WTC11 (cell line): Measurements from ENCODE around the gene ZNF554. TPM values are rescaled to one million over a fixed set of nuclear protein-coding genes. Genes with fewer than 3 reads are reported as not detected.

ENCODE experiments used
- ATAC-seq: fragments of 200-7000 bp; cut with Tn5 transposase; 2 replicates; pipeline ENCODE4 v1.10.0; 2021; ENCODE audit warnings: mild to moderate bottlenecking, moderate library complexity
- CTCF ChIA-PET: fragments of 300-600 bp; sonication (Branson Sonifier 250); formaldehyde crosslinking; loops from one replicate; lab custom pipeline; 2021; ENCODE audit warnings: antibody characterized with exemption; lab: Charles Lee
- POLR2A ChIA-PET: fragments of 350-600 bp; sonication (Branson Sonifier 250); formaldehyde crosslinking; loops from one replicate; lab custom pipeline; 2021; ENCODE audit warnings: antibody characterized with exemption; lab: Charles Lee
- DNase-seq: peaks from one replicate; pipeline ENCODE4 v3.0.0; 2021; ENCODE audit warnings: low spot score
- H3K27ac Mint-ChIP-seq: 2 replicates; pipeline ENCODE4 v1.8.0; 2021; ENCODE audit warnings: mixed read lengths
- H3K27me3 Mint-ChIP-seq: 2 replicates; pipeline ENCODE4 v1.8.0; 2021; ENCODE audit warnings: low read depth, mild to moderate bottlenecking, moderate library complexity, mixed read lengths
- H3K36me3 Mint-ChIP-seq: 2 replicates; pipeline ENCODE4 v1.8.0; 2021; ENCODE audit warnings: mixed read lengths
- H3K4me1 Mint-ChIP-seq: 2 replicates; pipeline ENCODE4 v1.8.0; 2022; ENCODE audit warnings: mixed read lengths
- H3K4me3 Mint-ChIP-seq: 2 replicates; pipeline ENCODE4 v1.8.0; 2021; ENCODE audit warnings: mild to moderate bottlenecking, moderate library complexity, mixed read lengths
- H3K9me3 Mint-ChIP-seq: 2 replicates; pipeline ENCODE4 v1.8.0; 2021; ENCODE audit warnings: mixed read lengths
- CBFB ChIP-seq: sonication (generic); formaldehyde crosslinking; IDR thresholded peaks from 2 replicates; pipeline ENCODE4 v1.8.1; 2022; ENCODE audit warnings: mild to moderate bottlenecking, low read depth, missing genetic modification reagents
- EMX1 ChIP-seq: fragments of 250-450 bp; sonication (Bioruptor Pico); IDR thresholded peaks from 2 replicates; pipeline ENCODE4 v1.8.0; 2021; ENCODE audit warnings: mild to moderate bottlenecking
- KAT7 ChIP-seq: sonication (generic); formaldehyde crosslinking; IDR thresholded peaks from 2 replicates; pipeline ENCODE4 v1.8.1; 2023; ENCODE audit warnings: missing genetic modification reagents, mild to moderate bottlenecking, borderline replicate concordance
- ZNF423 ChIP-seq: fragments of 250-450 bp; sonication (Bioruptor Pico); IDR thresholded peaks from 2 replicates; pipeline ENCODE4 v2.1.2; 2022; ENCODE audit warnings: mild to moderate bottlenecking, moderate library complexity
- total RNA-seq: library from RNA; stranded (reverse); gene quantifications from 3 replicates; pipeline ENCODE4 v1.2.3, GENCODE V29; 2021
- TF ChIP-seq, protein P1 (sequence below): sonication (generic); formaldehyde crosslinking; IDR thresholded peaks from 2 replicates; pipeline ENCODE4 v1.8.1; 2022; ENCODE audit warnings: missing genetic modification reagents, borderline replicate concordance
- TF ChIP-seq, protein P2 (sequence below): fragments of 250-450 bp; sonication (Bioruptor Pico); conservative IDR thresholded peaks from 2 replicates; pipeline ENCODE4 v1.9.0; 2021; ENCODE audit warnings: mild to moderate bottlenecking
- TF ChIP-seq, protein P3 (sequence below): sonication (generic); formaldehyde crosslinking; IDR thresholded peaks from 2 replicates; pipeline ENCODE4 v1.8.1; 2023; ENCODE audit warnings: mild to moderate bottlenecking, missing genetic modification reagents
- TF ChIP-seq, protein P4 (sequence below): sonication (generic); formaldehyde crosslinking; IDR thresholded peaks from 2 replicates; pipeline ENCODE4 v1.8.0; 2023; ENCODE audit warnings: missing genetic modification reagents
- TF ChIP-seq, protein P5 (sequence below): sonication (generic); formaldehyde crosslinking; IDR thresholded peaks from 2 replicates; pipeline ENCODE4 v1.8.0; 2022; ENCODE audit warnings: mild to moderate bottlenecking, missing genetic modification reagents
- TF ChIP-seq, protein P6 (sequence below): sonication (generic); formaldehyde crosslinking; IDR thresholded peaks from 2 replicates; pipeline ENCODE4 v1.8.1; 2022; ENCODE audit warnings: low read depth, missing genetic modification reagents, borderline replicate concordance

Gene ZNF554
- total RNA-seq, 1 experiment from 2014 or later: 5.7 TPM

DNA sequence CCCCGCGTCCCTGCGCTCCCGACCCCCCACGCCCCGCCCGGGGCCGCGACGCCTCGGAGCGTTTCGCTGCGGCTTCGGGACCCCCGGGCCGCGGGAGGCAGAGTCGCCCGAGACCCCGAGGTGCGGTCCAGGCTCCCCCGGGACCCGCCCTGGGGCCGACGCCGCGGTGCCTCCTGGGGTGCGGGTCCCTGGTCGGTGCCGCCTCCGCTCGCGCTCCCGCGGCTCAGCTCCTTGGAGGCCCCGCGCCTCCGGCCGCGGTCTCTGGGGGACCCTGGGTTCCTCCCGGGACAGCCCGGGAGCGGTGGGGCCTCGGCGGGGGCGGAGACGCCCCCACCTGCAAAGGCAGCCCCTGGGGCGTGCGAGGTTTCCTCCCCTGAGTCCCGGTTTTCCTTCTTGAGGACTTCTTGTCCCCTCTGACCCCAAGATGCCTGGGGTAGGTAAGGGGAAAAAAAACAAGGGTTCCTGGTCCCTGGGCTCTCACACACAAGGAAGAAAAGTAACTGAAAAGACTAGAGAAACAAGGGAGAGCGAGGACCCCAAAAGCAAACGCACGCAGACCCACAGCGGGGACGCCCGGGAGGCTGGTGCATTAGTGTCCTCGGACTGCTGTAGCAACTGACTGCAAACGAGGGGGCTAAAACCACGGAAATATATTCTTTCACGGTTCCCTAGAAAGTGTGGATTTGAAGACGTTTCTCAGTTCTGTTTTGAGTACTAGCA lies 22.3 kb downstream of the ZNF554 start:
- TF ChIP-seq KAT7 (CRISPR knock-in tag): no peak
- TF ChIP-seq ZNF423 (CRISPR knock-in tag): peak; percentile 32
- CTCF ChIA-PET: interaction anchor here (0.7 to 2.1 kb wide), 16 partner anchors 9 to 254 kb away, joined by 3 to 14 read pairs (median 3); partner anchors contain the start of genes SGTA and ZNF554
- peaks cover 16% of the 10 kb centered on the region for H3K9me3 Mint-ChIP-seq

DNA sequence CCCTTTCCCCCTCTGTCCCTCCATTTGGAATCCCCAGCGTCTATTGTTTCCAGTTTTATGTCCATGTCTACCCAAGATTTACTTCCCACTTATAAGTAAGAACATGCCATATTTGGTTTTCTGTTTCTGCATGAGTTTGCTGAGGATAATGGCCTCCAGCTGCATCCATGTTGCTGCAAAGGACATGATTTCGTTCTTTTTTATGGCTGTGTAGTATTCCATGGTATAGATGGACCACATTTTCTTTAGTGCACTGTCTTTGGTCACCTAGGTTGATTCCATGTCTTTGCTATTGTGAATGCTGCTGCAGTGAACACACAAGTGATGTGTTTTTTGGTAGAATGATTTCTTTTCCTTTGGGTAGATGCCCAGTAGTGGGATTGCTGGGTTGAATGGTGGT lies 25.4 kb downstream of the ZNF554 start:
- Mint-ChIP-seq H3K36me3 (peaks cover 23% of the 10 kb centered on the region), H3K27me3 (peaks cover 8% of the 10 kb centered on the region), H3K27ac (no peak overlapping the region), H3K4me1 (peaks cover 5% of the 10 kb centered on the region), H3K4me3 (no peak overlapping the region), H3K9me3 (peaks cover 23% of the 10 kb centered on the region)
- POLR2A ChIA-PET: no interaction called here
- ATAC-seq (no peak), DNase-seq (no peak)
- CTCF ChIA-PET: no interaction called here
- TF ChIP-seq, protein P1, sequence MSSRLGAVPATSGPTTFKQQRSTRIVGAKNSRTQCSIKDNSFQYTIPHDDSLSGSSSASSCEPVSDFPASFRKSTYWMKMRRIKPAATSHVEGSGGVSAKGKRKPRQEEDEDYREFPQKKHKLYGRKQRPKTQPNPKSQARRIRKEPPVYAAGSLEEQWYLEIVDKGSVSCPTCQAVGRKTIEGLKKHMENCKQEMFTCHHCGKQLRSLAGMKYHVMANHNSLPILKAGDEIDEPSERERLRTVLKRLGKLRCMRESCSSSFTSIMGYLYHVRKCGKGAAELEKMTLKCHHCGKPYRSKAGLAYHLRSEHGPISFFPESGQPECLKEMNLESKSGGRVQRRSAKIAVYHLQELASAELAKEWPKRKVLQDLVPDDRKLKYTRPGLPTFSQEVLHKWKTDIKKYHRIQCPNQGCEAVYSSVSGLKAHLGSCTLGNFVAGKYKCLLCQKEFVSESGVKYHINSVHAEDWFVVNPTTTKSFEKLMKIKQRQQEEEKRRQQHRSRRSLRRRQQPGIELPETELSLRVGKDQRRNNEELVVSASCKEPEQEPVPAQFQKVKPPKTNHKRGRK (CRISPR knock-in tag): no peak
- TF ChIP-seq, protein P2, sequence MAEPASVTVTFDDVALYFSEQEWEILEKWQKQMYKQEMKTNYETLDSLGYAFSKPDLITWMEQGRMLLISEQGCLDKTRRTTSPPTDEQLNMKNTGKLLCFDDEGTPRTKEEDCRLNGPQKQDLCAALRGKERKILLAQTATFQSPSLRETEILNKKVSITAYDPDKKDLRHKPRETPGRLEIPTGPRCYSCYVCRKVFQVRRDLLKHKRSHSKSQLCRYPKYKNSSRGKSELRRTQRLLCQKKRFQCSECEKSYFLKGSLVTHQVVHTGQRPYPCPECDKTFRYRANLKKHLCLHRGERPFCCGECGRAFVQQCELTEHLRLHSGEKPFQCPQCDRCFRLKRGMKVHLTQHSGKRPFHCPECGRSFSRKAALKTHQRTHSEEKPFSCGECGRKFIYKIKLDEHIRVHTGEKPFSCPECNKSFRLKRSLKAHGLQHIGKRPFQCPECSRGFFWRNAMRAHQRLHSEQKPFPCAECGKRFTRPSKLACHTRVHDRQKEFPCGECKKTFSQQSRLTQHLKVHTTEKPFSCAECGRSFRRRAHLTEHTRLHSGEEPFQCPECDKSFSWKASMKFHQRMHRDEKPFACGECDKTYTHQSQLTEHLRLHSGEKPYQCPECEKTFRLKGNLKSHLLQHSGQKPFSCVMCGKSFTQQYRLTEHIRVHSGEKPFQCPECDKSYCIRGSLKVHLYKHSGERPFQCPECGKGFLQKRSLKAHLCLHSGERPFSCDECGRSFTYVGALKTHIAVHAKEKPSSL (CRISPR knock-in tag): no peak
- TF ChIP-seq, protein P3, sequence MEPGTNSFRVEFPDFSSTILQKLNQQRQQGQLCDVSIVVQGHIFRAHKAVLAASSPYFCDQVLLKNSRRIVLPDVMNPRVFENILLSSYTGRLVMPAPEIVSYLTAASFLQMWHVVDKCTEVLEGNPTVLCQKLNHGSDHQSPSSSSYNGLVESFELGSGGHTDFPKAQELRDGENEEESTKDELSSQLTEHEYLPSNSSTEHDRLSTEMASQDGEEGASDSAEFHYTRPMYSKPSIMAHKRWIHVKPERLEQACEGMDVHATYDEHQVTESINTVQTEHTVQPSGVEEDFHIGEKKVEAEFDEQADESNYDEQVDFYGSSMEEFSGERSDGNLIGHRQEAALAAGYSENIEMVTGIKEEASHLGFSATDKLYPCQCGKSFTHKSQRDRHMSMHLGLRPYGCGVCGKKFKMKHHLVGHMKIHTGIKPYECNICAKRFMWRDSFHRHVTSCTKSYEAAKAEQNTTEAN (CRISPR knock-in tag): no peak
- TF ChIP-seq, protein P4, sequence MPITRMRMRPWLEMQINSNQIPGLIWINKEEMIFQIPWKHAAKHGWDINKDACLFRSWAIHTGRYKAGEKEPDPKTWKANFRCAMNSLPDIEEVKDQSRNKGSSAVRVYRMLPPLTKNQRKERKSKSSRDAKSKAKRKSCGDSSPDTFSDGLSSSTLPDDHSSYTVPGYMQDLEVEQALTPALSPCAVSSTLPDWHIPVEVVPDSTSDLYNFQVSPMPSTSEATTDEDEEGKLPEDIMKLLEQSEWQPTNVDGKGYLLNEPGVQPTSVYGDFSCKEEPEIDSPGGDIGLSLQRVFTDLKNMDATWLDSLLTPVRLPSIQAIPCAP: no peak
- TF ChIP-seq CBFB (CRISPR knock-in tag) (no peak), EMX1 (CRISPR knock-in tag) (no peak)
- TF ChIP-seq, protein P5, sequence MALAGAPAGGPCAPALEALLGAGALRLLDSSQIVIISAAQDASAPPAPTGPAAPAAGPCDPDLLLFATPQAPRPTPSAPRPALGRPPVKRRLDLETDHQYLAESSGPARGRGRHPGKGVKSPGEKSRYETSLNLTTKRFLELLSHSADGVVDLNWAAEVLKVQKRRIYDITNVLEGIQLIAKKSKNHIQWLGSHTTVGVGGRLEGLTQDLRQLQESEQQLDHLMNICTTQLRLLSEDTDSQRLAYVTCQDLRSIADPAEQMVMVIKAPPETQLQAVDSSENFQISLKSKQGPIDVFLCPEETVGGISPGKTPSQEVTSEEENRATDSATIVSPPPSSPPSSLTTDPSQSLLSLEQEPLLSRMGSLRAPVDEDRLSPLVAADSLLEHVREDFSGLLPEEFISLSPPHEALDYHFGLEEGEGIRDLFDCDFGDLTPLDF (CRISPR knock-in tag): no peak
- TF ChIP-seq, protein P6, sequence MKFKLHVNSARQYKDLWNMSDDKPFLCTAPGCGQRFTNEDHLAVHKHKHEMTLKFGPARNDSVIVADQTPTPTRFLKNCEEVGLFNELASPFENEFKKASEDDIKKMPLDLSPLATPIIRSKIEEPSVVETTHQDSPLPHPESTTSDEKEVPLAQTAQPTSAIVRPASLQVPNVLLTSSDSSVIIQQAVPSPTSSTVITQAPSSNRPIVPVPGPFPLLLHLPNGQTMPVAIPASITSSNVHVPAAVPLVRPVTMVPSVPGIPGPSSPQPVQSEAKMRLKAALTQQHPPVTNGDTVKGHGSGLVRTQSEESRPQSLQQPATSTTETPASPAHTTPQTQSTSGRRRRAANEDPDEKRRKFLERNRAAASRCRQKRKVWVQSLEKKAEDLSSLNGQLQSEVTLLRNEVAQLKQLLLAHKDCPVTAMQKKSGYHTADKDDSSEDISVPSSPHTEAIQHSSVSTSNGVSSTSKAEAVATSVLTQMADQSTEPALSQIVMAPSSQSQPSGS (CRISPR knock-in tag): no peak

More for the DNA sequence above, 22.3 kb downstream of the ZNF554 start:
- H3K4me3 Mint-ChIP-seq: peak overlapping the region; percentile 78
- H3K27ac Mint-ChIP-seq: no peak overlapping the region
- H3K36me3 Mint-ChIP-seq: peaks cover 15% of the 10 kb centered on the region
- H3K27me3 Mint-ChIP-seq: peaks cover 8% of the 10 kb centered on the region
- peaks cover 5% of the 10 kb centered on the region for H3K4me1 Mint-ChIP-seq
- POLR2A ChIA-PET: interaction anchor here (0.6 to 1.2 kb wide), 2 partner anchors 109 to 210 kb away, joined by 3 to 4 read pairs; no protein-coding TSS in a partner anchor
- DNase-seq: no peak
- ATAC-seq: no peak
